RWPE1 (cell line): ENCODE measurements around the gene LIN7A.

Experiments
- CTCF ChIA-PET: fragments of 350-600 bp; sonication (Branson Sonifier 250); formaldehyde crosslinking; extraction: SDS; loops from one replicate; lab custom pipeline; 2021; lab: Yijun Ruan, JAX
- POLR2A ChIA-PET: fragments of 400-600 bp; formaldehyde crosslinking; extraction: SDS; loops from one replicate; lab custom pipeline; 2020; ENCODE audit warnings: antibody characterized with exemption; ENCODE audit not compliant: low non-redundant PET; lab: Yijun Ruan, JAX
- DNase-seq: peaks from one replicate; pipeline ENCODE4 v3.0.0; 2012; ENCODE audit warnings: low spot score
- H3K27ac ChIP-seq: fragments of 450-650 bp; 2 replicates; pipeline ENCODE4 v1.5.1; 2017
- TF ChIP-seq, protein P1 (sequence below): fragments of 450-650 bp; conservative IDR thresholded peaks from 2 replicates; pipeline ENCODE4 v1.5.1; 2017; ENCODE audit warnings: low read depth, mild to moderate bottlenecking

LIN7A gene

GRCh38 chr12:80967565-80967964 is 29.8 kb upstream of the LIN7A start:
- H3K27ac ChIP-seq: no peak overlapping the region
- ChIA-PET POLR2A (no interaction called here), CTCF (no interaction called here)
- no peak for DNase-seq
- TF ChIP-seq, protein P1, sequence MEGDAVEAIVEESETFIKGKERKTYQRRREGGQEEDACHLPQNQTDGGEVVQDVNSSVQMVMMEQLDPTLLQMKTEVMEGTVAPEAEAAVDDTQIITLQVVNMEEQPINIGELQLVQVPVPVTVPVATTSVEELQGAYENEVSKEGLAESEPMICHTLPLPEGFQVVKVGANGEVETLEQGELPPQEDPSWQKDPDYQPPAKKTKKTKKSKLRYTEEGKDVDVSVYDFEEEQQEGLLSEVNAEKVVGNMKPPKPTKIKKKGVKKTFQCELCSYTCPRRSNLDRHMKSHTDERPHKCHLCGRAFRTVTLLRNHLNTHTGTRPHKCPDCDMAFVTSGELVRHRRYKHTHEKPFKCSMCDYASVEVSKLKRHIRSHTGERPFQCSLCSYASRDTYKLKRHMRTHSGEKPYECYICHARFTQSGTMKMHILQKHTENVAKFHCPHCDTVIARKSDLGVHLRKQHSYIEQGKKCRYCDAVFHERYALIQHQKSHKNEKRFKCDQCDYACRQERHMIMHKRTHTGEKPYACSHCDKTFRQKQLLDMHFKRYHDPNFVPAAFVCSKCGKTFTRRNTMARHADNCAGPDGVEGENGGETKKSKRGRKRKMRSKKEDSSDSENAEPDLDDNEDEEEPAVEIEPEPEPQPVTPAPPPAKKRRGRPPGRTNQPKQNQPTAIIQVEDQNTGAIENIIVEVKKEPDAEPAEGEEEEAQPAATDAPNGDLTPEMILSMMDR: no peak

- CTCF ChIA-PET: no interaction called here
- TF ChIP-seq, protein P1: no peak
- no peak for DNase-seq
- POLR2A ChIA-PET: no interaction called here
- no peak overlapping the region for H3K27ac ChIP-seq
These were observed 28.3 kb upstream of the LIN7A start for GRCh38 chr12:80966001-80966400.

- ChIA-PET CTCF (interaction anchor here (0.5 to 0.7 kb wide), 3 partner anchors 104 to 516 kb away, joined by 4 read pairs; no protein-coding TSS in a partner anchor), POLR2A (no interaction called here)
- DNase-seq: no peak
- TF ChIP-seq, protein P1: no peak
- no peak overlapping the region for H3K27ac ChIP-seq
These were observed 20.4 kb upstream of the LIN7A start for GRCh38 chr12:80958162-80958561.

DNA sequence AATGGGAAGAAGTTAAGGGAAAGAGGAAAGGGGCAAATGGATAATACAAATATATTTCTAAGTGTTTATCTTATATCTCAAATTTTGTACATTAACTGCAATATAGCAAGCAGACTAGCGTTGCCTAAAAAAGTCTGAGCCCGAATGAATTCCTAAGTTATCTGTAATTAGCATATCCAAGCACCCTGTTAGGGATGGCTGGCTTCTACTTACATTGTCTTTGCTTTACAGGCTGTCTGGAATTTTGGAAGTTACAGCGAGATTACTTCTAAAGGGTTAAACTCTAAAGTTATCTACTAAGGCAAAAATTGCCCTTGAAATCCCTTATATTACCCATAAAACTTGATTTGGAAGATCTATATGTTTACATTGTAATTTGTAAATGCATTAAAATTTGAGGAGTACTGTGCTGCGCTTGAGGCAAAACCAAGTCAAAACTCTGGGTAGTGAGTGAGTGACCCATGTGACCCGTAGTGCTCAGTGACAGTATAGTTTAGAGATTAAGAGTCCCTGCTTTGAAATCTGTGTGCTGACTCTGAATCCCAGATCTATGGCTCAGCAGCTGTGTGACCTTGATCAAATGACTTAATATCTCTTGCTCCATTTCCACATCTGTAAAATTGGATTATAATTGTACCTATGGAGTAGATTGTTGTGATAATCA is 17.3 kb upstream of the LIN7A start:
- no peak for DNase-seq
- ChIA-PET POLR2A (no interaction called here), CTCF (no interaction called here)
- TF ChIP-seq, protein P1: no peak
- H3K27ac ChIP-seq: no peak overlapping the region

DNA sequence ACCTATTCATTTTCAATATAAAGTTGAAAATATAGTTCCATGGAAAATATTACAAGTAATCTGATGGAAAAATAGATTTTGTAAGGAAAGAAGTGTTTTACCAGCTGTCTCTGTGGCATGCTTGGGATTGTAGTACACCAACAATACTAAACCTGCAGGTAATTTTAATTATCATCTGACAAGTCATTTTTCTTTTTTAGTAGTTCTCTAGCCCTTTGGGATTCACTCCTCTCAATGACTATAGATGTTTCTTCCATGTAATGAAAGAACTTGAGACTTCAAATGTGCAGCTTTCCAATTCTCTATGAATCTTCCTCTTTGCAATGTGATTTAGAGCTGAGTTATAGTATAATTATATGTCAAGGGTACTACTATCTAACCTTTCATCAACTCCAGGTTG is 14.7 kb upstream of the LIN7A start:
- H3K27ac ChIP-seq: no peak overlapping the region
- ChIA-PET POLR2A (no interaction called here), CTCF (no interaction called here)
- no peak for DNase-seq
- TF ChIP-seq, protein P1: no peak

DNA sequence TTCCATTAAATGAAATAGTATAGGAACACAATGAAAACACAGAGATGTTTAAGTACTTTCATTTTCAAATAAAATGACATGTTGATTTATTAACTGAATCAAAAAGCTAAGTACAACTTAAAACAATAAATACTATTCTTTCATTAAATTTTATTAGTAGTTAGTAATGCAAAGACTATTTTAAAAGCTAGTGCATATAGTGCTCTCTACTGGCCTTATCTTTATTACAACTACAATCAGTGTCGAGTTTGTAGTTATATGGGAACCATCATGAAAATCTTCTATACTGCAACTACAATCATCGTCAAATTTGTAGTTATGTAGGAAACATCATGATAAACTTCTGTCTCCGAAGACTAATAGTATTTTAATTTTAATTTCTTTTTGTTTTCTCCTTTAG is 8.9 kb upstream of the LIN7A start:
- no peak for DNase-seq
- ChIA-PET CTCF (no interaction called here), POLR2A (no interaction called here)
- TF ChIP-seq, protein P1: no peak
- H3K27ac ChIP-seq: no peak overlapping the region
